Liver (tissue), 9 donors: Measurements from ENCODE around the gene CBX8. TPM values are rescaled to one million over a fixed set of nuclear protein-coding genes. Genes with fewer than 3 reads are reported as not detected.
A peak's percentile ranks its signal among the peaks of the same experiment; 100 is the strongest.

Experiments used
- DNase-seq: peaks from one replicate; pipeline ENCODE4 v3.0.0-alpha.2; 2017; ENCODE audit warnings: low spot score
- H3K27ac ChIP-seq, 2 donors: one replicate each; pipeline ENCODE4 v1.7.0; 2013; ENCODE audit warnings: inconsistent platforms in 2 of 2, low read length in 2 of 2, control low read depth in 1 of 2, low read depth in 1 of 2, mild to moderate bottlenecking in 1 of 2
- H3K27me3 ChIP-seq, 4 donors: one replicate each; pipeline versions ENCODE4 v1.6.1 to v1.7.0; 2013; ENCODE audit warnings: low read length in 3 of 4, inconsistent platforms in 1 of 4, mild to moderate bottlenecking in 1 of 4, moderate library complexity in 1 of 4; ENCODE audit not compliant: control insufficient read depth in 4 of 4, insufficient read depth in 4 of 4
- H3K36me3 ChIP-seq, 4 donors: one replicate each; pipeline versions ENCODE4 v1.6.1 to v1.7.0; 2013; ENCODE audit warnings: low read length in 3 of 4, mild to moderate bottlenecking in 3 of 4, low read depth in 1 of 4, moderate library complexity in 1 of 4; ENCODE audit not compliant: control insufficient read depth in 4 of 4, insufficient read depth in 3 of 4
- H3K4me1 ChIP-seq, 4 donors: one replicate each; pipeline versions ENCODE4 v1.6.1 to v1.7.0; 2013; ENCODE audit warnings: low read length in 3 of 4, mild to moderate bottlenecking in 3 of 4, moderate library complexity in 1 of 4; ENCODE audit not compliant: control insufficient read depth in 4 of 4, insufficient read depth in 4 of 4
- H3K4me3 ChIP-seq, 3 donors: one replicate each; pipeline versions ENCODE4 v1.6.1 to v1.7.0; 2013; ENCODE audit warnings: low read length in 3 of 3, control low read depth in 1 of 3, low read depth in 1 of 3, mild to moderate bottlenecking in 1 of 3
- H3K9ac ChIP-seq, 2 donors: one replicate each; pipeline ENCODE4 v1.7.0; 2013; ENCODE audit warnings: low read length in 2 of 2, mild to moderate bottlenecking in 2 of 2, moderate library complexity in 2 of 2, control low read depth in 1 of 2, low read depth in 1 of 2
- H3K9me3 ChIP-seq, 4 donors: one replicate each; pipeline versions ENCODE4 v1.6.1 to v1.7.0; 2013; ENCODE audit warnings: low read length in 3 of 4; ENCODE audit not compliant: control insufficient read depth in 4 of 4
- ATF3 ChIP-seq: IDR thresholded peaks from 2 replicates; pipeline ENCODE4 v1.6.1; 2016; ENCODE audit warnings: antibody characterized with exemption
- CTCF ChIP-seq: fragments of 150-350 bp; IDR thresholded peaks from 2 replicates; pipeline ENCODE4 v1.5.1; 2017; ENCODE audit warnings: improper control_type of control experiment, low read depth, low read length; ENCODE audit not compliant: missing input control
- EGR1 ChIP-seq, 2 donors: IDR thresholded peaks; 2 replicates each; pipeline ENCODE4 v1.6.1; 2016 to 2018; ENCODE audit warnings: antibody characterized with exemption in 2 of 2, low read depth in 2 of 2
- FOXA1 ChIP-seq: IDR thresholded peaks from 2 replicates; pipeline ENCODE4 v1.6.1; 2016; ENCODE audit warnings: antibody characterized with exemption
- GABPA ChIP-seq, 2 donors: IDR thresholded peaks in 1 of 2; conservative IDR thresholded peaks in 1 of 2; 2 replicates each; pipeline ENCODE4 v1.6.1; 2016; ENCODE audit warnings: antibody characterized with exemption in 2 of 2, mild to moderate bottlenecking in 1 of 2, moderate library complexity in 1 of 2
- HNF4A ChIP-seq, 2 donors: conservative IDR thresholded peaks; 2 replicates each; pipeline ENCODE4 v1.6.1; 2016; ENCODE audit warnings: antibody characterized with exemption in 2 of 2, mild to moderate bottlenecking in 2 of 2
- HNF4G ChIP-seq: IDR thresholded peaks from 2 replicates; pipeline ENCODE4 v1.6.1; 2016; ENCODE audit warnings: antibody characterized with exemption
- JUND ChIP-seq, 2 donors: IDR thresholded peaks; 2 replicates each; pipeline ENCODE4 v1.6.1; 2016; ENCODE audit warnings: antibody characterized with exemption in 2 of 2
- RAD21 ChIP-seq, 2 donors: IDR thresholded peaks; 2 replicates each; pipeline ENCODE4 v1.6.1; 2016; ENCODE audit warnings: antibody characterized with exemption in 2 of 2, mild to moderate bottlenecking in 2 of 2
- RXRA ChIP-seq, 2 donors: IDR thresholded peaks; 2 replicates each; pipeline ENCODE4 v1.6.1; 2017 to 2018; ENCODE audit warnings: antibody characterized with exemption in 2 of 2, mild to moderate bottlenecking in 1 of 2
- SP1 ChIP-seq: IDR thresholded peaks from 2 replicates; pipeline ENCODE4 v1.6.1; 2018; ENCODE audit warnings: antibody characterized with exemption, mild to moderate bottlenecking
- YY1 ChIP-seq: IDR thresholded peaks from 2 replicates; pipeline ENCODE4 v1.6.1; 2016; ENCODE audit warnings: antibody characterized with exemption, mild to moderate bottlenecking
- ZBTB33 ChIP-seq: IDR thresholded peaks from 2 replicates; pipeline ENCODE4 v1.6.1; 2016; ENCODE audit warnings: antibody characterized with exemption
- WGBS: extraction: QIAGEN DNeasy Blood & Tissue Kit; methylation state at CpG from one replicate; pipeline ENCODE4 v1.1.7; 2013; 5-methylcytosine and 5-hydroxymethylcytosine counted together
- polyA plus RNA-seq, 2 donors: library from polyadenylated mRNA; stranded (reverse) in 1 of 2; unstranded in 1 of 2; fragments of 200-250 nt in 1 of 2; fragments of >200 nt in 1 of 2; fragmentation: Nextera tagmentation in 1 of 2; extraction: Ambion mirVana in 1 of 2; gene quantifications; one replicate each; pipeline versions ENCODE4 v1.2.1 to v1.2.3, GENCODE V29; 2013 to 2015
- total RNA-seq, 2 donors: library from RNA; depleted of rRNA; stranded (reverse); fragments of >200 nt; gene quantifications; one replicate each; pipeline ENCODE4 v1.2.3, GENCODE V29; 2014
- donor health status: healthy.
- donor health status: healthy.
- donor health status: healthy.
- donor health status: healthy.
- donor health status: healthy.

The CBX8 gene
- total and polyA plus RNA-seq, 4 donors: 0.75 to 2.7 (median 1.9) TPM

GRCh38 chr17:79812353-79813258 lies 15.7 kb upstream of the CBX8 start:
- Histone ChIP-seq H3K9ac (no peak overlapping the region), H3K4me3 (peak overlapping the region in 1 of 3 donors; percentile 51), H3K9me3 (no peaks in the 10 kb centered on the region), H3K4me1 (peaks cover 3 to 28% (median 22%) of the 10 kb centered on the region in 4 donors), H3K27me3 (peaks cover 0 to 37% (median 13%) of the 10 kb centered on the region in 4 donors), H3K36me3 (no peaks in the 10 kb centered on the region), H3K27ac (no peak overlapping the region)
- 5% methylated on average over 72 of the region's 72 CpGs for WGBS
- DNase-seq: no peak
- TF ChIP-seq RXRA (IDR thresholded peaks at IDR 0.05) (no peak), HNF4G (no peak), HNF4A (conservative IDR thresholded peaks at IDR 0.05) (no peak), GABPA (IDR thresholded peaks at IDR 0.05 in 1 of 2, conservative IDR thresholded peaks at IDR 0.05 in 1 of 2) (no peak), JUND (IDR thresholded peaks at IDR 0.05) (no peak), ZBTB33 (no peak), ATF3 (no peak), FOXA1 (no peak), SP1 (no peak), YY1 (no peak), RAD21 (IDR thresholded peaks at IDR 0.05) (no peak), CTCF (no peak), EGR1 (IDR thresholded peaks at IDR 0.05; ENCODE audit: low read depth in 2 of 2) (no peak)

GRCh38 chr17:79811868-79812352 lies 15.0 kb upstream of the CBX8 start:
- TF ChIP-seq HNF4G: no peak
- TF ChIP-seq GABPA (IDR thresholded peaks at IDR 0.05 in 1 of 2, conservative IDR thresholded peaks at IDR 0.05 in 1 of 2): no peak
- TF ChIP-seq SP1: no peak
- TF ChIP-seq HNF4A (conservative IDR thresholded peaks at IDR 0.05): no peak
- no peak for TF ChIP-seq EGR1 (IDR thresholded peaks at IDR 0.05; ENCODE audit: low read depth in 2 of 2)
- H3K4me3 ChIP-seq: no peak overlapping the region
- peaks cover 3 to 28% (median 22%) of the 10 kb centered on the region in 4 donors for H3K4me1 ChIP-seq
- H3K27me3 ChIP-seq: peaks cover 0 to 40% (median 19%) of the 10 kb centered on the region in 4 donors
- WGBS: 8% methylated on average over 20 of the region's 20 CpGs
- no peak for DNase-seq
- no peaks in the 10 kb centered on the region for H3K36me3 ChIP-seq
- no peak overlapping the region for H3K27ac ChIP-seq
- H3K9me3 ChIP-seq: no peaks in the 10 kb centered on the region
- no peak overlapping the region for H3K9ac ChIP-seq
